Measurements from ENCODE around the gene NTPCR. TPM values are rescaled to one million over a fixed set of nuclear protein-coding genes. Genes with fewer than 3 reads are reported as not detected.
"Not testable (repeated sequence)": the region's sequence is repeated elsewhere in the genome, so short reads cannot be mapped to it uniquely, and the experiment has no call there.

NTPCR gene
- total RNA-seq, 1 donor from 2014 or later: 57.1 TPM

DNA sequence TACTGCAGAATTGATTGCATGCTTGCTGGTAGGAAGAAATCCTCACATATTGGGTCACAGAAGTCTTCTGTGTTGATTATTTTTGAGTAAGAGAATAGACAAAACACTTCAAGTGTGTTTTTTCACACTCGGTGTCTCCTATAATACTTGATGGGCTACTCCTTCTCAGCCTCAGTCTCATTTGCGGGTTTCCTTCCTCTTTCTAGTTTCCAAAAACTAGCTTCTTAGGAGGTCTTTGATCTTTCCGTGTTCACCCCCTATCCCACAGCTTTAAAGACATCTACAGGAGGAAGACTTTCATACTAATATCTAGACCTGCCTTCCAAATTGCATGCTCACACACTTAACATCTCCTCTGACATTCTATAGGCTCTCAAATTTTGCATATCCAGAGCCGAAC is 40.7 kb upstream of the NTPCR start:
- H3K4me3 Mint-ChIP-seq (ENCODE audit: unreplicated experiment): no peak overlapping the region
- H3K27ac Mint-ChIP-seq (ENCODE audit: unreplicated experiment): no peak overlapping the region
- DNase-seq (ENCODE audit: low spot score): no peak
- no peaks in the 10 kb centered on the region for H3K9me3 Mint-ChIP-seq (ENCODE audit: unreplicated experiment)
- no peaks in the 10 kb centered on the region for H3K36me3 Mint-ChIP-seq (ENCODE audit: low read depth, unreplicated experiment)
- peaks cover 2% of the 10 kb centered on the region for H3K27me3 Mint-ChIP-seq (ENCODE audit: unreplicated experiment)
- TF ChIP-seq, protein P1, sequence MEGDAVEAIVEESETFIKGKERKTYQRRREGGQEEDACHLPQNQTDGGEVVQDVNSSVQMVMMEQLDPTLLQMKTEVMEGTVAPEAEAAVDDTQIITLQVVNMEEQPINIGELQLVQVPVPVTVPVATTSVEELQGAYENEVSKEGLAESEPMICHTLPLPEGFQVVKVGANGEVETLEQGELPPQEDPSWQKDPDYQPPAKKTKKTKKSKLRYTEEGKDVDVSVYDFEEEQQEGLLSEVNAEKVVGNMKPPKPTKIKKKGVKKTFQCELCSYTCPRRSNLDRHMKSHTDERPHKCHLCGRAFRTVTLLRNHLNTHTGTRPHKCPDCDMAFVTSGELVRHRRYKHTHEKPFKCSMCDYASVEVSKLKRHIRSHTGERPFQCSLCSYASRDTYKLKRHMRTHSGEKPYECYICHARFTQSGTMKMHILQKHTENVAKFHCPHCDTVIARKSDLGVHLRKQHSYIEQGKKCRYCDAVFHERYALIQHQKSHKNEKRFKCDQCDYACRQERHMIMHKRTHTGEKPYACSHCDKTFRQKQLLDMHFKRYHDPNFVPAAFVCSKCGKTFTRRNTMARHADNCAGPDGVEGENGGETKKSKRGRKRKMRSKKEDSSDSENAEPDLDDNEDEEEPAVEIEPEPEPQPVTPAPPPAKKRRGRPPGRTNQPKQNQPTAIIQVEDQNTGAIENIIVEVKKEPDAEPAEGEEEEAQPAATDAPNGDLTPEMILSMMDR (IDR thresholded peaks at IDR 0.05; ENCODE audit: unreplicated experiment): no peak
- H3K4me1 Mint-ChIP-seq (ENCODE audit: unreplicated experiment): peaks cover 35% of the 10 kb centered on the region

DNA sequence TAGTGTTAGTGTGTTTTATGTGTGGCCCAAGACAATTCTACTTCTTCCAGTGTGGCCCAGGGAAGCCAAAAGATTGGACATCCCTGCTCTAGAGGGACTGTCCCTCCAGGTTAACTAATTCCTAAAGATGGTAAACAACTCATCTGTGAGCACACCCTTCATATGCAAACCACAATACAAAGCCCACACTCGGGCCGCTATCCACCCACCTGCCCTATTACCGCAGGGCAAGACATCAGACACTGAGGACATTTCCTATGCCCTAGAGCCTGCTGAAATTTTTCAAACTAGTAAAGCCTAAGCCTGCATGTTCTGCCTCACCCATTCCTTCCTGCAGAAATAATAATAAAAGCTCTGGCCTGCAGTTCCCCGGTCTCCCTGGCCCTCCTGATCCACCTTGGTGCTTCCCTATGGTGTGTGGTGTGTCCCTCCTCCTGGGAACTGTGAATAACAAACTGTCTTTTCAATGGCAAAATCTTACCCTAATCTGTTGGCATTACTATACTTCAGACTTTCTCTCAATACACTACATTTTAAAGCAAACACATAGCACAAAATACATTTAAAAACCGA is 39.3 kb upstream of the NTPCR start:
- Mint-ChIP-seq H3K9me3 (ENCODE audit: unreplicated experiment) (no peaks in the 10 kb centered on the region), H3K4me3 (ENCODE audit: unreplicated experiment) (no peak overlapping the region), H3K4me1 (ENCODE audit: unreplicated experiment) (peaks cover 35% of the 10 kb centered on the region), H3K27ac (ENCODE audit: unreplicated experiment) (no peak overlapping the region), H3K27me3 (ENCODE audit: unreplicated experiment) (peaks cover 2% of the 10 kb centered on the region), H3K36me3 (ENCODE audit: low read depth, unreplicated experiment) (no peaks in the 10 kb centered on the region)
- no peak for DNase-seq (ENCODE audit: low spot score)
- TF ChIP-seq, protein P1 (IDR thresholded peaks at IDR 0.05; ENCODE audit: unreplicated experiment): no peak

DNA sequence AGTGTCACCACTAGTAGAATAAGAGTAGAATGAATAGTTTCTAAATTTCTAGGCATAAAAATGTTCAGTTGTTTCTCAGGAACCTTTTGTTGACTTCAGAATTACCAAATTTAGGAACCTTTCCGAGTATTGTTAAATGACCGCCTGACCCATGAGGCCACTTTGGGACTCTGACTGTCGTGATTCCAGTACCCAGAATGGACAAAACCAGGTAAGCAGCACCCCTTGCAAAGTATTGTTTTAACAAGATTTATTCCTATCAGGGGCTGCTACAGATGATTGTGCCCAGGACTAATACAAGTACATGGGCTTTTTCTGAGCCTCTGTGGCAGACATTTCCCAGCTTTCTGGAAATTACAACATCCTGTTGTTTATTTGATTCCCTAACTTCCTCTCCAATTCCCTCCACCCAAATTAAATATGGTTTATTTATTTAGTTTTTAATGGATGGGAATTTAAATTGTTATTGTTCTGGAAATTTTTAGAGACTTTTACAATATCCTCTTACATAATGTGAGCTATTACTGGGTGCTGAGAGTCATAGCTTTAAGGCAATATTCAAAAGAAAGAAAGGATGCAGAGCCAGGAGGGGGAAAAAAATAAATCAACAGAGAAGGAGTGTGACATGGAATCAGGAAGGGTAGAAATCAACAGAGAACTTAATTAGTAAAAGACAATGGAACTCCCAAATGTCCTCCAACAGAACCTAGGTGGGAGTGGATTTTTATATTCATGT is 37.4 kb upstream of the NTPCR start:
- no peaks in the 10 kb centered on the region for H3K27me3 Mint-ChIP-seq (ENCODE audit: unreplicated experiment)
- no peak for DNase-seq (ENCODE audit: low spot score)
- H3K4me1 Mint-ChIP-seq (ENCODE audit: unreplicated experiment): peaks cover 32% of the 10 kb centered on the region
- H3K4me3 Mint-ChIP-seq (ENCODE audit: unreplicated experiment): no peak overlapping the region
- H3K9me3 Mint-ChIP-seq (ENCODE audit: unreplicated experiment): no peaks in the 10 kb centered on the region
- H3K36me3 Mint-ChIP-seq (ENCODE audit: low read depth, unreplicated experiment): no peaks in the 10 kb centered on the region
- H3K27ac Mint-ChIP-seq (ENCODE audit: unreplicated experiment): no peak overlapping the region
- TF ChIP-seq, protein P1 (IDR thresholded peaks at IDR 0.05; ENCODE audit: unreplicated experiment): no peak

DNA sequence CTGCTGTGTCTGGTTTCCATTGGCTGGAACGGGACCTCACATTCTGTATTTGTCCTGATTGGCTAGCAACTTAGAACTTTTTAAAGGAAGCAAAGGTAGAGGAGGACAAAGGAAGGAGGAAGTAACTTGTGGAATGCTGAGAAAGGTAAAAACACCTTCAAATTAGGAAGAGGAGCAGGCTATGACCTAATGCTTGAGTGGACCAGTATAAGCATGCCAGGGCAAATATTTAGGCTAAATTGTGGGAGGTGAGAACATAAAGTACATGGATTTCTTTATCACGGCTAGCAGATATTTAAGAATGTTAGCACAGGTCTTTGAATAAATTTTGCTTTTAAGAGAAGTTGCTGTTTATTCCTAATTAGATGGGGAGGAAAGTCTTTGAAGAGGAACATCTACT is 36.1 kb upstream of the NTPCR start:
- peaks cover 32% of the 10 kb centered on the region for H3K4me1 Mint-ChIP-seq (ENCODE audit: unreplicated experiment)
- H3K27ac Mint-ChIP-seq (ENCODE audit: unreplicated experiment); H3K9me3 Mint-ChIP-seq (ENCODE audit: unreplicated experiment); DNase-seq (ENCODE audit: low spot score); H3K4me3 Mint-ChIP-seq (ENCODE audit: unreplicated experiment); H3K36me3 Mint-ChIP-seq (ENCODE audit: low read depth, unreplicated experiment); H3K27me3 Mint-ChIP-seq (ENCODE audit: unreplicated experiment): not testable (repeated sequence)

DNA sequence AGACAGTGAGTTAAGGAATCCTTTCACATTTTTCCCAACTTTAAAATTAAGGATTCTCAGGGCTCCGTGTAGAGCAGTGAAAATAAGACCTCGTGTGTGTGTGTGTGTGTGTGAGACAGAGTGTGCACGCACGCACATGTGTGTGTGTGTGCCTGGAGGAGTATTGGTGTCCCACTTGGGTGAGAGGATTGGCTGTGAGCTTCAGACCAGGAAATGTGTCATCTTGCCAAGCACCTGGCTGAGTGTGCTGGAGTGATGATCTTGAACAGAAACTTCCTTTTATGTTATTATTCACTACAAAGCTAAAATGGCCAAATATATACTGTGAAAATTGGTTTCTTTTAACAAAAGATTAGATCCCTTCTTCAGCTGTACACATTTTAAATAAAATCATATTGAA is 35.2 kb upstream of the NTPCR start:
- no peaks in the 10 kb centered on the region for H3K27me3 Mint-ChIP-seq (ENCODE audit: unreplicated experiment)
- H3K27ac Mint-ChIP-seq (ENCODE audit: unreplicated experiment): no peak overlapping the region
- H3K4me1 Mint-ChIP-seq (ENCODE audit: unreplicated experiment): peaks cover 26% of the 10 kb centered on the region
- H3K9me3 Mint-ChIP-seq (ENCODE audit: unreplicated experiment): no peaks in the 10 kb centered on the region
- H3K36me3 Mint-ChIP-seq (ENCODE audit: low read depth, unreplicated experiment): no peaks in the 10 kb centered on the region
- TF ChIP-seq, protein P1 (IDR thresholded peaks at IDR 0.05; ENCODE audit: unreplicated experiment): no peak
- no peak overlapping the region for H3K4me3 Mint-ChIP-seq (ENCODE audit: unreplicated experiment)
- DNase-seq (ENCODE audit: low spot score): no peak

Measured in endothelial cell (in vitro differentiated cells).